ENCODE measurements around the gene VWA7. TPM values are rescaled to one million over a fixed set of nuclear protein-coding genes. Genes with fewer than 3 reads are reported as not detected.

VWA7 gene
- total RNA-seq, 2 donors from 2014 or later, result 2.7 to 13.0 TPM

- no peaks in the 10 kb centered on the region for H3K9me3 ChIP-seq
- intact Hi-C loops (cut with DNase I), result no loop called here
- peak overlapping the region; percentile 34 to 65 for H3K27ac ChIP-seq
- peaks cover 19% of the 10 kb centered on the region for H3K4me1 ChIP-seq (replicated peaks)
- H3K27me3 ChIP-seq (replicated peaks; ENCODE audit: insufficient read depth), result no peaks in the 10 kb centered on the region
- DNase-seq (ENCODE audit: low spot score), result no peak
- no peak overlapping the region for H3K4me3 ChIP-seq
- 62% methylated on average over 10 of the region's 10 CpGs for WGBS
- no peaks in the 10 kb centered on the region for H3K36me3 ChIP-seq
- peak; percentile 23 for TF ChIP-seq POLR2AphosphoS5 (IDR thresholded peaks at IDR 0.05)
- peak in 1 of 4 experiments; percentile 43 for TF ChIP-seq CTCF (IDR thresholded peaks at IDR 0.05)
- TF ChIP-seq POLR2A (IDR thresholded peaks at IDR 0.05), result no peak
These were observed 59.5 kb downstream of the VWA7 start for GRCh38 chr6:31717499-31718222.

Small RNA genes lying within 50 kb of the gene (small RNA-seq; reads per million reads assigned to genes)
- gene MSH5-SAPCD1, result 0 reads per million in 2 donors
- gene RF00019, result 0 reads per million in 2 donors
- gene RNU6-850P, result 0 reads per million in 2 donors
- gene SAPCD1, result 0 reads per million in 2 donors

Other genes starting within 250 kb of the VWA7 start
- not detected for gene MCCD1, start 248.4 kb downstream of the VWA7 start, total RNA-seq
- 100 to 1,000 TPM; 227 to 390 TPM for gene DDX39B, start 235.3 kb downstream of the VWA7 start, total RNA-seq
- gene ATP6V1G2, start 230.7 kb downstream of the VWA7 start, total RNA-seq, result under 1 TPM; 0.36 to 0.74 TPM
- gene NFKBIL1, start 229.7 kb downstream of the VWA7 start, total RNA-seq, result 10 to 100 TPM; 38.0 to 48.7 TPM
- gene LTA, start 205.0 kb downstream of the VWA7 start, total RNA-seq, result 1 to 10 TPM in 1 of 2 donors, not detected in 1; 1.2 TPM
- gene TNF, start 201.8 kb downstream of the VWA7 start, total RNA-seq, result under 1 TPM in 1 of 2 donors, not detected in 1; 0.23 TPM
- under 1 TPM in 1 of 2 donors, not detected in 1; 0.97 TPM for gene LTB, start 194.9 kb downstream of the VWA7 start, total RNA-seq
- 1 to 10 TPM in 1 of 2 donors, not detected in 1; 3.1 TPM for gene LST1, start 191.1 kb downstream of the VWA7 start, total RNA-seq
- gene NCR3, start 184.3 kb downstream of the VWA7 start, total RNA-seq, result not detected
- 10 to 100 TPM; 11.1 to 14.6 TPM for gene AIF1, start 162.1 kb downstream of the VWA7 start, total RNA-seq
- gene PRRC2A, start 156.6 kb downstream of the VWA7 start, total RNA-seq, result 100 to 1,000 TPM; 129 to 247 TPM
- gene BAG6, start 124.7 kb downstream of the VWA7 start, total RNA-seq, result 100 to 1,000 TPM; 261 to 537 TPM
- gene APOM, start 121.4 kb downstream of the VWA7 start, total RNA-seq, result 1 to 10 TPM; 1.6 to 6.8 TPM
- 10 to 100 TPM; 25.5 to 30.1 TPM for gene C6orf47, start 116.5 kb downstream of the VWA7 start, total RNA-seq
- 10 to 100 TPM; 19.7 to 28.1 TPM for gene GPANK1, start 112.3 kb downstream of the VWA7 start, total RNA-seq
- 100 to 1,000 TPM; 214 to 285 TPM for gene CSNK2B, start 111.2 kb downstream of the VWA7 start, total RNA-seq
- gene LY6G5B, start 107.4 kb downstream of the VWA7 start, total RNA-seq, result 10 to 100 TPM in 1 of 2 donors, 1 to 10 TPM in 1; 1.8 to 13.0 TPM
- 1 to 10 TPM; 1.6 to 2.6 TPM for gene LY6G5C, start 96.3 kb downstream of the VWA7 start, total RNA-seq
- 10 to 100 TPM; 78.1 to 83.6 TPM for gene ABHD16A, start 74.0 kb downstream of the VWA7 start, total RNA-seq
- 1 to 10 TPM in 1 of 2 donors, not detected in 1; 3.7 TPM for gene LY6G6F, start 70.5 kb downstream of the VWA7 start, total RNA-seq
- not detected for gene LY6G6D, start 62.0 kb downstream of the VWA7 start, total RNA-seq
- gene LY6G6C, start 55.6 kb downstream of the VWA7 start, total RNA-seq, result not detected
- under 1 TPM in 1 of 2 donors, not detected in 1; 0.74 TPM for gene MPIG6B, start 54.0 kb downstream of the VWA7 start, total RNA-seq
- gene DDAH2, start 48.0 kb downstream of the VWA7 start, total RNA-seq, result 10 to 100 TPM; 73.3 to 83.7 TPM
- gene CLIC1, start 40.8 kb downstream of the VWA7 start, total RNA-seq, result 100 to 1,000 TPM; 224 to 331 TPM
- 10 to 100 TPM; 10.5 to 72.4 TPM for gene MSH5, start 37.3 kb downstream of the VWA7 start, total RNA-seq
- 10 to 100 TPM in 1 of 2 donors, 1 to 10 TPM in 1; 1.9 to 15.7 TPM for gene SAPCD1, start 14.7 kb downstream of the VWA7 start, total RNA-seq
- 10 to 100 TPM; 38.5 to 49.9 TPM for gene VARS1, start 18.4 kb upstream of the VWA7 start, total RNA-seq
- gene LSM2, start 29.6 kb upstream of the VWA7 start, total RNA-seq, result 10 to 100 TPM; 51.9 to 52.5 TPM
- gene HSPA1L, start 38.0 kb upstream of the VWA7 start, total RNA-seq, result 1 to 10 TPM; 1.5 to 8.5 TPM
- gene HSPA1A, start 38.2 kb upstream of the VWA7 start, total RNA-seq, result 100 to 1,000 TPM; 230 to 440 TPM
- 100 to 1,000 TPM; 331 to 360 TPM for gene HSPA1B, start 50.4 kb upstream of the VWA7 start, total RNA-seq
- 100 to 1,000 TPM in 1 of 2 donors, 10 to 100 TPM in 1; 88.4 to 117 TPM for gene NEU1, start 85.5 kb upstream of the VWA7 start, total RNA-seq
- gene SLC44A4, start 101.7 kb upstream of the VWA7 start, total RNA-seq, result 100 to 1,000 TPM; 125 to 332 TPM
- 10 to 100 TPM; 53.6 to 92.8 TPM for gene EHMT2, start 120.4 kb upstream of the VWA7 start, total RNA-seq
- gene ZBTB12, start 124.8 kb upstream of the VWA7 start, total RNA-seq, result 1 to 10 TPM; 3.8 to 4.1 TPM
- 10 to 100 TPM in 1 of 2 donors, 1 to 10 TPM in 1; 7.9 to 16.0 TPM for gene C2, start 150.4 kb upstream of the VWA7 start, total RNA-seq
- gene CFB, start 168.8 kb upstream of the VWA7 start, total RNA-seq, result 10 to 100 TPM; 32.1 to 48.6 TPM
- 10 to 100 TPM; 88.9 to 94.0 TPM for gene NELFE, start 181.6 kb upstream of the VWA7 start, total RNA-seq
- gene SKIC2, start 181.8 kb upstream of the VWA7 start, total RNA-seq, result 10 to 100 TPM; 34.8 to 66.2 TPM
- gene DXO, start 194.8 kb upstream of the VWA7 start, total RNA-seq, result 10 to 100 TPM; 21.9 to 36.0 TPM
- gene C4A, start 204.7 kb upstream of the VWA7 start, total RNA-seq, result 100 to 1,000 TPM in 1 of 2 donors, 10 to 100 TPM in 1; 32.8 to 196 TPM
- gene C4B, start 237.5 kb upstream of the VWA7 start, total RNA-seq, result 100 to 1,000 TPM in 1 of 2 donors, 10 to 100 TPM in 1; 49.2 to 137 TPM

All from prostate gland (tissue), 2 donors.